ENCODE data around the gene HTR5A. TPM values are rescaled to one million over a fixed set of nuclear protein-coding genes. Genes with fewer than 3 reads are reported as not detected.

The HTR5A gene
- total and polyA plus RNA-seq, 2 of the 13 experiments (the other 11 are each of a cell fraction or from before 2014, with no cell fraction given): not detected

GRCh38 chr7:155069992-155070751 lies at the start of gene HTR5A (continued):
- TF ChIP-seq TCF12 (IDR thresholded peaks at IDR 0.05): no peak
- TF ChIP-seq TCF12 (CRISPR knock-in tag; IDR thresholded peaks at IDR 0.05): peak; percentile 99
- TF ChIP-seq POGZ (CRISPR knock-in tag; IDR thresholded peaks at IDR 0.05): peak; percentile 88
- peak; percentile 97 for TF ChIP-seq GZF1 (CRISPR knock-in tag; IDR thresholded peaks at IDR 0.05)
- peak; percentile 100 for TF ChIP-seq IKZF4 (CRISPR knock-in tag; IDR thresholded peaks at IDR 0.05; ENCODE audit: borderline replicate concordance, low read depth, not compliant biosample characterization)
- peak; percentile 99 for TF ChIP-seq ZNF484 (CRISPR knock-in tag; IDR thresholded peaks at IDR 0.05; ENCODE audit: borderline replicate concordance, low read depth)
- peak; percentile 96 for TF ChIP-seq MED1 (CRISPR knock-in tag; IDR thresholded peaks at IDR 0.05)
- peak; percentile 100 for TF ChIP-seq ZNF790 (CRISPR knock-in tag; IDR thresholded peaks at IDR 0.05; ENCODE audit: borderline replicate concordance)
- no peak for TF ChIP-seq HNRNPK (IDR thresholded peaks at IDR 0.05; ENCODE audit: low read depth, low read length, poor library complexity, severe bottlenecking)
- peak; percentile 100 for TF ChIP-seq ZNF724P (CRISPR knock-in tag; IDR thresholded peaks at IDR 0.05; ENCODE audit: borderline replicate concordance)
- peak; percentile 98; the same call in 1 of the 2 replicates for TF ChIP-seq ZBTB3 (CRISPR knock-in tag; IDR thresholded peaks at IDR 0.05; ENCODE audit: borderline replicate concordance, low read depth)
- TF ChIP-seq GFI1 (CRISPR knock-in tag; IDR thresholded peaks at IDR 0.05; ENCODE audit: borderline replicate concordance): peak; percentile 96
- peak; percentile 100 for TF ChIP-seq ZC3H13 (CRISPR knock-in tag; IDR thresholded peaks at IDR 0.05)
- TF ChIP-seq RARG (CRISPR knock-in tag; IDR thresholded peaks at IDR 0.05; ENCODE audit: low read depth): peak; percentile 100
- TF ChIP-seq KLF16 (CRISPR knock-in tag; IDR thresholded peaks at IDR 0.05): peak; percentile 100
- peak; percentile 100 for TF ChIP-seq ZNF333 (CRISPR knock-in tag; IDR thresholded peaks at IDR 0.05; ENCODE audit: borderline replicate concordance)
- TF ChIP-seq ZNF44 (CRISPR knock-in tag; IDR thresholded peaks at IDR 0.05): peak; percentile 100
- no peak for TF ChIP-seq HNRNPUL1 (IDR thresholded peaks at IDR 0.05; ENCODE audit: low read depth, low read length)
- TF ChIP-seq ZNF598 (CRISPR knock-in tag; IDR thresholded peaks at IDR 0.05; ENCODE audit: borderline replicate concordance): peak; percentile 100
- TF ChIP-seq ZNF713 (CRISPR knock-in tag; IDR thresholded peaks at IDR 0.05): peak; percentile 99; the same call in 1 of the 2 replicates
- TF ChIP-seq SMAD9 (CRISPR knock-in tag; IDR thresholded peaks at IDR 0.05): peak; percentile 100
- TF ChIP-seq, protein P1, sequence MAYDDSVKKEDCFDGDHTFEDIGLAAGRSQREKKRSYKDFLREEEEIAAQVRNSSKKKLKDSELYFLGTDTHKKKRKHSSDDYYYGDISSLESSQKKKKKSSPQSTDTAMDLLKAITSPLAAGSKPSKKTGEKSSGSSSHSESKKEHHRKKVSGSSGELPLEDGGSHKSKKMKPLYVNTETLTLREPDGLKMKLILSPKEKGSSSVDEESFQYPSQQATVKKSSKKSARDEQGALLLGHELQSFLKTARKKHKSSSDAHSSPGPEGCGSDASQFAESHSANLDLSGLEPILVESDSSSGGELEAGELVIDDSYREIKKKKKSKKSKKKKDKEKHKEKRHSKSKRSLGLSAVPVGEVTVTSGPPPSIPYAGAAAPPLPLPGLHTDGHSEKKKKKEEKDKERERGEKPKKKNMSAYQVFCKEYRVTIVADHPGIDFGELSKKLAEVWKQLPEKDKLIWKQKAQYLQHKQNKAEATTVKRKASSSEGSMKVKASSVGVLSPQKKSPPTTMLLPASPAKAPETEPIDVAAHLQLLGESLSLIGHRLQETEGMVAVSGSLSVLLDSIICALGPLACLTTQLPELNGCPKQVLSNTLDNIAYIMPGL (CRISPR knock-in tag; IDR thresholded peaks at IDR 0.05; ENCODE audit: borderline replicate concordance in 1 of 2, low read depth in 1 of 2): peak; percentile 77 to 99
- peak; percentile 100 for TF ChIP-seq HOXA9 (CRISPR knock-in tag; IDR thresholded peaks at IDR 0.05; ENCODE audit: borderline replicate concordance)
- TF ChIP-seq, protein P2, sequence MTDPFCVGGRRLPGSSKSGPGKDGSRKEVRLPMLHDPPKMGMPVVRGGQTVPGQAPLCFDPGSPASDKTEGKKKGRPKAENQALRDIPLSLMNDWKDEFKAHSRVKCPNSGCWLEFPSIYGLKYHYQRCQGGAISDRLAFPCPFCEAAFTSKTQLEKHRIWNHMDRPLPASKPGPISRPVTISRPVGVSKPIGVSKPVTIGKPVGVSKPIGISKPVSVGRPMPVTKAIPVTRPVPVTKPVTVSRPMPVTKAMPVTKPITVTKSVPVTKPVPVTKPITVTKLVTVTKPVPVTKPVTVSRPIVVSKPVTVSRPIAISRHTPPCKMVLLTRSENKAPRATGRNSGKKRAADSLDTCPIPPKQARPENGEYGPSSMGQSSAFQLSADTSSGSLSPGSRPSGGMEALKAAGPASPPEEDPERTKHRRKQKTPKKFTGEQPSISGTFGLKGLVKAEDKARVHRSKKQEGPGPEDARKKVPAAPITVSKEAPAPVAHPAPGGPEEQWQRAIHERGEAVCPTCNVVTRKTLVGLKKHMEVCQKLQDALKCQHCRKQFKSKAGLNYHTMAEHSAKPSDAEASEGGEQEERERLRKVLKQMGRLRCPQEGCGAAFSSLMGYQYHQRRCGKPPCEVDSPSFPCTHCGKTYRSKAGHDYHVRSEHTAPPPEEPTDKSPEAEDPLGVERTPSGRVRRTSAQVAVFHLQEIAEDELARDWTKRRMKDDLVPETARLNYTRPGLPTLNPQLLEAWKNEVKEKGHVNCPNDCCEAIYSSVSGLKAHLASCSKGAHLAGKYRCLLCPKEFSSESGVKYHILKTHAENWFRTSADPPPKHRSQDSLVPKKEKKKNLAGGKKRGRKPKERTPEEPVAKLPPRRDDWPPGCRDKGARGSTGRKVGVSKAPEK (CRISPR knock-in tag; IDR thresholded peaks at IDR 0.05; ENCODE audit: borderline replicate concordance): peak; percentile 98; the same call in 1 of the 2 replicates
